Endothelial cell of umbilical vein (primary cell): ENCODE measurements around the gene ROMO1. TPM values are rescaled to one million over a fixed set of nuclear protein-coding genes. Genes with fewer than 3 reads are reported as not detected.

ENCODE experiments used
- Bru-seq: library from RNA; stranded (reverse); fragments of 400-500 nt; gene quantifications from one replicate; lab custom pipeline; 2021; lab: Mats Ljungman, UMichigan
- BruChase-seq, 2 experiments: library from RNA; stranded (reverse); fragments of 400-500 nt; gene quantifications; one replicate each; lab custom pipeline; 2021; lab: Mats Ljungman, UMichigan
- BruUV-seq: library from RNA; stranded (reverse); fragments of 400-500 nt; replicated peaks from 2 replicates; lab custom pipeline; 2021; lab: Mats Ljungman, UMichigan
- CTCF ChIA-PET: fragments of 300-600, 350-600 bp; sonication (Branson Sonifier 250); formaldehyde crosslinking; loops from one replicate; lab custom pipeline; 2021; ENCODE audit warnings: antibody characterized with exemption, inconsistent platforms; lab: Charles Lee
- POLR2A ChIA-PET: fragments of 300-600, 350-600 bp; sonication (Branson Sonifier 250); formaldehyde crosslinking; loops from one replicate; lab custom pipeline; 2021; ENCODE audit warnings: antibody characterized with exemption, inconsistent platforms; lab: Charles Lee
- DNase-seq: peaks from one replicate; pipeline ENCODE4 v3.0.0-alpha.2; 2011; ENCODE audit warnings: low read depth, low spot score
- FAIRE-seq: peaks from 2 replicates; lab custom pipeline; 2011; peaks lifted over from hg19 to GRCh38; lab: Jason Lieb, UNC
- H2AFZ ChIP-seq: 2 replicates; pipeline ENCODE4 v1.6.0; 2012; ENCODE audit warnings: low read depth, low read length, control low read depth, inconsistent platforms
- H3K27ac ChIP-seq: 2 replicates; pipeline ENCODE4 v1.5.1; 2011; ENCODE audit warnings: low read depth, mild to moderate bottlenecking, control low read depth, low read length, moderate library complexity; ENCODE audit not compliant: insufficient read depth
- H3K27me3 ChIP-seq, 2 experiments: 2 replicates each; pipeline versions ENCODE4 v1.6.0 to v1.6.1; 2011; ENCODE audit warnings: low read length in 2 of 2, mixed read lengths in 1 of 2; ENCODE audit not compliant: control insufficient read depth in 2 of 2, insufficient read depth in 2 of 2
- H3K36me3 ChIP-seq, 2 experiments: 2 replicates in 1 of 2; 3 replicates in 1 of 2; pipeline ENCODE4 v1.5.1; 2011; ENCODE audit warnings: low read length in 2 of 2, mild to moderate bottlenecking in 1 of 2, moderate library complexity in 1 of 2; ENCODE audit not compliant: control insufficient read depth in 2 of 2, insufficient read depth in 2 of 2; ENCODE audit errors: extremely low read depth in 1 of 2
- H3K4me1 ChIP-seq: 3 replicates; pipeline ENCODE4 v1.5.1; 2011; ENCODE audit warnings: mild to moderate bottlenecking, low read length; ENCODE audit not compliant: control insufficient read depth, insufficient read depth; ENCODE audit errors: extremely low read depth
- H3K4me2 ChIP-seq: 2 replicates; pipeline ENCODE4 v1.6.1; 2011; ENCODE audit warnings: low read length, control low read depth, mixed read lengths; ENCODE audit not compliant: insufficient read depth
- H3K4me3 ChIP-seq, 3 experiments: fragments of 200-600 bp in 1 of 3; sonication (generic), shearing (Covaris generic) in 1 of 3; replicated peaks in 1 of 3; 2 replicates each; pipeline ENCODE4 v1.5.1; 2011 to 2016; ENCODE audit warnings: control low read depth in 3 of 3, low read length in 3 of 3, mild to moderate bottlenecking in 2 of 3, inconsistent platforms in 1 of 3, low read depth in 1 of 3, moderate library complexity in 1 of 3; ENCODE audit not compliant: insufficient read depth in 1 of 3
- H3K79me2 ChIP-seq: 2 replicates; pipeline ENCODE4 v1.6.0; 2012; ENCODE audit warnings: low read length, inconsistent platforms; ENCODE audit not compliant: control insufficient read depth, insufficient read depth
- H3K9ac ChIP-seq: replicated peaks from 2 replicates; pipeline ENCODE3; 2011; ENCODE audit warnings: low read length, control low read depth; ENCODE audit not compliant: insufficient read depth; ENCODE audit errors: extremely low read depth
- H3K9me1 ChIP-seq: replicated peaks from 3 replicates; pipeline ENCODE4 v1.6.0; 2011; ENCODE audit warnings: mild to moderate bottlenecking, low read length; ENCODE audit not compliant: control insufficient read depth, insufficient read depth; ENCODE audit errors: extremely low read depth
- H3K9me3 ChIP-seq: replicated peaks from 2 replicates; pipeline ENCODE4 v1.5.1; 2012; ENCODE audit warnings: low read length, inconsistent platforms; ENCODE audit not compliant: control insufficient read depth, insufficient read depth
- H4K20me1 ChIP-seq: replicated peaks from 2 replicates; pipeline ENCODE3; 2011; ENCODE audit warnings: mild to moderate bottlenecking, low read length; ENCODE audit not compliant: control insufficient read depth, insufficient read depth; ENCODE audit errors: extremely low read depth
- EZH2 ChIP-seq: IDR thresholded peaks from 2 replicates; pipeline ENCODE4 v1.6.1; 2012; ENCODE audit warnings: borderline replicate concordance, low read depth, mild to moderate bottlenecking, moderate library complexity, low read length, inconsistent platforms; ENCODE audit not compliant: severe bottlenecking
- FOS ChIP-seq: IDR thresholded peaks from 2 replicates; pipeline ENCODE4 v1.6.1; 2011; ENCODE audit warnings: mild to moderate bottlenecking, low read length, moderate library complexity, borderline replicate concordance; ENCODE audit not compliant: insufficient read depth
- GATA2 ChIP-seq: IDR thresholded peaks from 2 replicates; pipeline ENCODE4 v1.7.0; 2011; ENCODE audit warnings: low read depth, mild to moderate bottlenecking, moderate library complexity, mixed read lengths, low read length; ENCODE audit not compliant: insufficient read length, insufficient read depth
- JUN ChIP-seq: IDR thresholded peaks from 2 replicates; pipeline ENCODE4 v1.6.1; 2011; ENCODE audit warnings: borderline replicate concordance, low read depth; ENCODE audit not compliant: insufficient read length, insufficient read depth
- MAX ChIP-seq: IDR thresholded peaks from 2 replicates; pipeline ENCODE4 v1.6.1; 2011; ENCODE audit not compliant: insufficient read depth, insufficient read length
- MYC ChIP-seq: IDR thresholded peaks from one replicate; pipeline ENCODE4 v1.6.1; 2011; ENCODE audit warnings: mild to moderate bottlenecking, low read depth, low read length
- POLR2A ChIP-seq: IDR thresholded peaks from 2 replicates; pipeline ENCODE4 v1.6.1; 2012; ENCODE audit warnings: low read depth, mild to moderate bottlenecking, control low read depth, low read length
- POLR2AphosphoS5 ChIP-seq: IDR thresholded peaks from 2 replicates; pipeline ENCODE4 v1.6.1; 2012; ENCODE audit warnings: low read depth, mild to moderate bottlenecking, control low read depth, low read length, moderate library complexity; ENCODE audit not compliant: insufficient read depth
- dilution Hi-C: fragments of 300-500 bp; cut with MboI; formaldehyde crosslinking; loops from one replicate; pipeline ENCODE4 v1.15.0; 2019; ENCODE audit warnings: low sequenced_read_pairs; ENCODE audit not compliant: extremely low pct_ligation_motif_present
- intact Hi-C: fragments of 100-400 bp; cut with micrococcal nuclease; formaldehyde crosslinking; loops from one replicate; pipeline ENCODE4 v1.10.0; 2022
- long read RNA-seq: library from polyadenylated mRNA; stranded (forward); transcript quantifications from one replicate; pipeline ENCODE4 v2.0.0, GENCODE V29; 2021
- polyA minus RNA-seq, 3 experiments: library from RNA; depleted of rRNA, polyadenylated mRNA; stranded (reverse); fragments of >200 nt; gene quantifications; 1 replicate in 1 of 3; 2 replicates in 2 of 3; pipeline ENCODE4 v1.2.3, GENCODE V29; 2011
- polyA plus RNA-seq, 4 experiments: library from polyadenylated mRNA; depleted of rRNA in 3 of 4; stranded (reverse) in 3 of 4; unstranded in 1 of 4; fragments of >200 nt; gene quantifications; 2 replicates each; pipeline versions ENCODE4 v1.2.1 to v1.2.3, GENCODE V29; 2011 to 2012; ENCODE audit warnings: missing spikeins in 1 of 4
- total RNA-seq: library from RNA; stranded (reverse); gene quantifications from 2 replicates; pipeline ENCODE4 v1.2.3, GENCODE V29; 2021
- TF ChIP-seq, protein P1 (sequence below), 2 donors: IDR thresholded peaks; 1 replicate in 1 of 2; 2 replicates in 1 of 2; pipeline ENCODE4 v1.5.1; 2011; ENCODE audit warnings: low read length in 2 of 2, mild to moderate bottlenecking in 2 of 2, moderate library complexity in 2 of 2, control low read depth in 1 of 2, inconsistent platforms in 1 of 2, low read depth in 1 of 2; ENCODE audit not compliant: insufficient read depth in 1 of 2; ENCODE audit errors: extremely low read depth in 1 of 2

ROMO1 gene
- total RNA-seq, result 169 and 174 TPM in 2 replicates
- 845 and 1,099 TPM in 2 replicates for polyA plus RNA-seq
- polyA plus RNA-seq (2011; cell fraction: cytosol; rRNA removed), result 690 and 833 TPM in 2 replicates
- polyA plus RNA-seq (2011; cell fraction: nucleus; rRNA removed), result 165 and 175 TPM in 2 replicates
- 286 and 288 TPM in 2 replicates for polyA plus RNA-seq (2012)
- polyA minus RNA-seq, result 52.6 and 65.2 TPM in 2 replicates
- polyA minus RNA-seq (2011; cell fraction: cytosol; rRNA and poly(A)+ RNA removed), result 112 TPM
- 7.5 and 22.1 TPM in 2 replicates for polyA minus RNA-seq (2011; cell fraction: nucleus; rRNA and poly(A)+ RNA removed)
- percentile 81 among the genes with signal in this experiment for Bru-seq, nascent RNA
- BruChase-seq, experiment 1, labeled RNA remaining after a 6-hour chase, result percentile 59 among the genes with signal in this experiment
- BruChase-seq, experiment 2, labeled RNA remaining after a 2-hour chase, result percentile 52 among the genes with signal in this experiment
- long read RNA-seq, transcript ROMO1-201 (2 exons, 496 nt), result minor isoform, 70 of 978 reads
- long read RNA-seq, transcript ROMO1-203 (3 exons, 422 nt), result major isoform, 465 of 978 reads
- long read RNA-seq, transcript ROMO1-204 (3 exons, 498 nt), result minor isoform, 261 of 978 reads
- long read RNA-seq, partial matches to known transcripts, result 178 of 978 reads
- long read RNA-seq, other reads (novel, unspliced or antisense), result 3 of 978 reads

DNA sequence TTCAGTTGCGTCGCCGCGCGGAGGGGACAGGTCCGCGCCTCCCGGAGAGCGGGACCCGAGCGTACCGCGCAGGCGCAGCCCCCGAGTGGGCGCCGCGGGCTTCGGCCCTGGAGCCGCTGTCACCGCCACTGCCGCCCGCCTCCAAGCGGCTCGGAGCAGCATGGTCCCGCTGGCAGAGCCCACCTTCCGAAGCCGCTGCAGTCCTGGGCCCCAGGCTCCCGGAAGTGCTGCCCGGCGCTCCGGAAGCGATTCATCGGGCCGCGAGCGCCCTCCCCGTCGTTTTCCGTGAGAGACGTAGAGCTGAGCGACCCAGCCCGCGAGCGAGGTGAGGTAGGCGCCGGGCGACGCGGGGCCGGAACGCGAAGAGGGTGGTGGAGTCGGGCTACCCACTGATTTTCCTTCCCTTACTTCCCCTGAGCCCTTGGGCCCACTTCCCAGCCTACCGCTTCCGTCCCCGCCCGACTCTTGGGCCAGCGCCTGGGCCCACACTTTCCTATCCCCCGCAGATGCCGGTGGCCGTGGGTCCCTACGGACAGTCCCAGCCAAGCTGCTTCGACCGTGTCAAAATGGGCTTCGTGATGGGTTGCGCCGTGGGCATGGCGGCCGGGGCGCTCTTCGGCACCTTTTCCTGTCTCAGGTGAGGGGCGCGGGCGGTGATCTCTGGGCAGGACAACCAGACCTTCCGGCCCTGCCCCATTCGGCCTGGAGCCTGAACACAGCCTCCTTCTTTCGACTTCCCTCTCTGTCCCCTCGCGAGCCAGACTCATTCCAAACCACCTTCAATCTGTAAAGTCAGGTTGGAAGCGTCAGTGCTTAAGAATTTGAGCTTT lies at the start of gene ROMO1, which contains the start of gene NFS1:
ROMO1 (plus strand) TSS at position 279 of the 830 bp plus-strand sequence; CDS start at position 507, 228 bp downstream.
NFS1 (minus strand) TSS at position 226 of the 830 bp plus-strand sequence; CDS start at position 162, 64 bp downstream.
- intact Hi-C loops, result loop anchor here (1.0 to 10.0 kb wide), 5 partner anchors 35 to 236 kb away; partner anchors contain the start of genes CPNE1 and RBM12
- dilution Hi-C loops, result no loop called here
- DNase-seq, result peak; percentile 89
- Histone ChIP-seq H4K20me1 (no peaks in the 10 kb centered on the region), H3K36me3 (peaks cover 6 to 12% of the 10 kb centered on the region in 2 experiments), H3K27me3 (no peaks in the 10 kb centered on the region), H3K79me2 (peaks cover 13% of the 10 kb centered on the region), H2AFZ (peak within 1 kb of the TSS; percentile 73), H3K9ac (peak within 1 kb of the TSS; percentile 84), H3K9me1 (no peaks in the 10 kb centered on the region), H3K4me3 (peak within 1 kb of the TSS; percentile 44 to 91 (median 87)), H3K9me3 (no peaks in the 10 kb centered on the region), H3K4me2 (peak within 1 kb of the TSS; percentile 84), H3K27ac (peak within 1 kb of the TSS; percentile 65), H3K4me1 (peaks cover 17% of the 10 kb centered on the region)
- FAIRE-seq, result peak; percentile 52
- TSS peak; percentile 76 for BruUV-seq
- ChIA-PET CTCF (interaction anchor here (1.0 to 1.5 kb wide), 5 partner anchors 9 to 255 kb away, joined by 3 to 6 read pairs (median 3); partner anchors contain the start of gene SCAND1), POLR2A (interaction anchor here (0.7 to 1.2 kb wide), 2 partner anchors 38 to 43 kb away, joined by 3 read pairs; partner anchors contain the start of gene RBM39)
- TF ChIP-seq, protein P1, sequence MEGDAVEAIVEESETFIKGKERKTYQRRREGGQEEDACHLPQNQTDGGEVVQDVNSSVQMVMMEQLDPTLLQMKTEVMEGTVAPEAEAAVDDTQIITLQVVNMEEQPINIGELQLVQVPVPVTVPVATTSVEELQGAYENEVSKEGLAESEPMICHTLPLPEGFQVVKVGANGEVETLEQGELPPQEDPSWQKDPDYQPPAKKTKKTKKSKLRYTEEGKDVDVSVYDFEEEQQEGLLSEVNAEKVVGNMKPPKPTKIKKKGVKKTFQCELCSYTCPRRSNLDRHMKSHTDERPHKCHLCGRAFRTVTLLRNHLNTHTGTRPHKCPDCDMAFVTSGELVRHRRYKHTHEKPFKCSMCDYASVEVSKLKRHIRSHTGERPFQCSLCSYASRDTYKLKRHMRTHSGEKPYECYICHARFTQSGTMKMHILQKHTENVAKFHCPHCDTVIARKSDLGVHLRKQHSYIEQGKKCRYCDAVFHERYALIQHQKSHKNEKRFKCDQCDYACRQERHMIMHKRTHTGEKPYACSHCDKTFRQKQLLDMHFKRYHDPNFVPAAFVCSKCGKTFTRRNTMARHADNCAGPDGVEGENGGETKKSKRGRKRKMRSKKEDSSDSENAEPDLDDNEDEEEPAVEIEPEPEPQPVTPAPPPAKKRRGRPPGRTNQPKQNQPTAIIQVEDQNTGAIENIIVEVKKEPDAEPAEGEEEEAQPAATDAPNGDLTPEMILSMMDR (IDR thresholded peaks at IDR 0.05; ENCODE audit: extremely low read depth in 1 of 2, insufficient read depth in 1 of 2, low read depth in 1 of 2, low read length in 2 of 2), result peak; percentile 14 to 43
- TF ChIP-seq JUN (no peak), POLR2AphosphoS5 (peak; percentile 93), MAX (peak; percentile 27), GATA2 (no peak), FOS (no peak), POLR2A (peak; percentile 95), MYC (no peak), EZH2 (no peak)
